ENCODE results near the gene TMEM208. TPM values are rescaled to one million over a fixed set of nuclear protein-coding genes. Genes with fewer than 3 reads are reported as not detected.
A peak's percentile ranks its signal among the peaks of the same experiment; 100 is the strongest.

TMEM208 gene
- total RNA-seq, 1 experiment from 2014 or later: 48.4 TPM

DNA sequence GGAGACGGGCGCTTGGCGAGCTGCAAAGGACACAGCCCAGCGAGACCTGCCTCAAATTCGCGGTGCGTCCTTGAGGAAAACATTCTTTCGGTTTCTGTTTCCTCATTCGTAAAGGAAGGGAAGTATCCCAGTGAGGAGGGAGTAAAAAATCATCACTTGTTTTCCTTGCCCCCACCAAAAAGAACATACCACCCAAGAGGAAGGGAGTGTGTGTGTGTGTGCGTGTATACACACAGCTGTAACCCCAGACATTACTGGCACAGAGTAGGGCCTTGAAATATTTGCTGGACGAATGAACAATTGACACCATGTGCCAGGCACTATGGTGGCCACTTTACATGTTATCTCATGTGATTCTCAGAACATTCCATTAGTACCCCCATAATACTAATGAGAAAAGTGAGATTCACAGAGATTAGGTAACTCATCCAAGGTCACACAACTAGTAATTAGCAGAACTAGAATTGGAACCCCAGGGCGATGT is 41.2 kb upstream of the TMEM208 start:
- no peak for DNase-seq (ENCODE audit: low spot score)
- no peak overlapping the region for H3K27ac Mint-ChIP-seq
- H3K4me3 Mint-ChIP-seq: peak overlapping the region; percentile 82
- H3K9me3 Mint-ChIP-seq: no peaks in the 10 kb centered on the region
- TF ChIP-seq USF2 (CRISPR knock-in tag; IDR thresholded peaks at IDR 0.05): no peak
- TF ChIP-seq CREB1 (CRISPR knock-in tag; IDR thresholded peaks at IDR 0.05): 0 out of 2 replicates have a peak, but pooled peaks have one; percentile 4
- no peak for TF ChIP-seq ATF1 (CRISPR knock-in tag; IDR thresholded peaks at IDR 0.05)
- TF ChIP-seq ETV6 (CRISPR knock-in tag; IDR thresholded peaks at IDR 0.05): 0 out of 2 replicates have a peak, but pooled peaks have one; percentile 25
- H3K4me1 Mint-ChIP-seq: peaks cover 23% of the 10 kb centered on the region
- H3K36me3 Mint-ChIP-seq: no peaks in the 10 kb centered on the region
- ATAC-seq: no peak
- peaks cover 29% of the 10 kb centered on the region for H3K27me3 Mint-ChIP-seq (ENCODE audit: low read depth)
- POLR2A ChIA-PET: interaction anchor here (1.2 to 2.1 kb wide), 5 partner anchors 10 to 35 kb away, joined by 3 to 8 read pairs (median 6); partner anchors contain the start of genes B3GNT9 and NOL3
- CTCF ChIA-PET: interaction anchor here (0.6 to 4.4 kb wide), 30 partner anchors 11 to 355 kb away, joined by 3 to 88 read pairs (median 6); partner anchors contain the start of genes B3GNT9, CES3, ELMO3 and FBXL8

DNA sequence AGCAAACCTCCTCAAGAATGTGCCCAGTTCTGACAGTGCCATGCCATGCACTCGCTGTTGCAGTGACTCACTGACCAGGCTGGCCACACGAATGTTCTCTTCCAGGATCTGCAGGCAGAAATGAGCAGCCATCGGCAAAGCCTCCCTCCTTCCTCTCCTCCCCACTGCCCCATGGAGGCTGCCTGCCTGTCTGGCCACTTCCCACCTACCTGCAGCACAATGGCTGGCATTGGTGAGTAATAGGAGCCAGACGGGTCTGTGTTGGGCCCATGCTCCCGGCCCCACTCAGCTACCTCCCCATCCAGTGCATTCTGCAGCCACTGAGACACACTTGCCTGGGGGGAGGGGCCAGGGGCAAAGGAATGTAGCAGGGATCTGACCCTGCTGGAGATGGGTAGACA is 40.4 kb upstream of the TMEM208 start:
- H3K4me3 Mint-ChIP-seq: no peak overlapping the region
- peaks cover 29% of the 10 kb centered on the region for H3K27me3 Mint-ChIP-seq (ENCODE audit: low read depth)
- CTCF ChIA-PET: interaction anchor here (1.4 to 4.4 kb wide), 5 partner anchors 12 to 233 kb away, joined by 4 to 88 read pairs (median 49); partner anchors contain the start of genes FBXL8, HSF4, NOL3 and TRADD
- POLR2A ChIA-PET: interaction anchor here (0.6 to 1.9 kb wide), 2 partner anchors 18 to 258 kb away, joined by 3 to 8 read pairs; no protein-coding TSS in a partner anchor
- H3K36me3 Mint-ChIP-seq: no peaks in the 10 kb centered on the region
- peak; percentile 41 for DNase-seq (ENCODE audit: low spot score)
- TF ChIP-seq E2F5 (CRISPR knock-in tag; IDR thresholded peaks at IDR 0.05) (no peak), TP53 (CRISPR knock-in tag; IDR thresholded peaks at IDR 0.05) (no peak), E2F1 (CRISPR knock-in tag; IDR thresholded peaks at IDR 0.05) (no peak), RELA (CRISPR knock-in tag; IDR thresholded peaks at IDR 0.05; ENCODE audit: borderline replicate concordance) (no peak), FOXP1 (CRISPR knock-in tag; IDR thresholded peaks at IDR 0.05; ENCODE audit: borderline replicate concordance) (no peak), AR (CRISPR knock-in tag; IDR thresholded peaks at IDR 0.05) (no peak), ZNF121 (CRISPR knock-in tag; IDR thresholded peaks at IDR 0.05) (no peak)
- H3K4me1 Mint-ChIP-seq: peaks cover 27% of the 10 kb centered on the region
- H3K27ac Mint-ChIP-seq: no peak overlapping the region
- no peak for ATAC-seq
- no peaks in the 10 kb centered on the region for H3K9me3 Mint-ChIP-seq

DNA sequence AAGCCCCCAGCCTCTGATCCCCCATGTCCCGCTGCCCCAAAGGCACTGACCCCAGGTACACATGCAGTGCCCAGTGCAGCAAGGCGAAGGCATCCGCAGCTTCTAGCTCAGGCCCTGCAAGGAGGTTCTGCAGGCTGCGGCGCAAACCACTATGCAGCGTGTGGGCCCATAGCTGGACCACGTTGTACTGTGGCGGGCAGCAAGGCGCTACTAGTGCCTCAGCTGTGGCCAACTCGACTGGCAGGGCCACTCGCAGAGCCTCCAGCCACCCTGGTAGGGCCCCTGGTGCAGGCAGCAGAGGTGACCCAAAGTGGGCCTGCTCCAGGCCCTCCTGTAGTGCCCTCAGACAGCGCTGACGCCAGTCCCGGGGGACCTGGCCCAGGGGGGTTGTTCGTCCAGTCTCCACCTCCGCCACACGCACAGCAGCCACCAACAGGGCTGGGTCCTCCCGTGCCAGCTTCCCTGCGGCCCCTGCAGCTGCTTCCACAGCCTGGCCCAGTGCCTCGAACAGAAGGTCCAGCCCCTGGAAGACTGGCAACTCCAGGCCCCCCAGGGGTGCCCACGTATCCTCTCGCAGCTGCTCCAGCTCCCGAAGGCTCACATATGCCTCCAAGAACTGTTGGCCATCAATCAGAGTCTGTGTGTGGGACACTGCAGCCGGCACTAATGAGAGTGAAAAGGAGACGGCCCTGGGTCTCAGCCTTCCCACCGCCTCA is 39.6 kb upstream of the TMEM208 start:
- Mint-ChIP-seq H3K4me3 (no peak overlapping the region), H3K27ac (no peak overlapping the region), H3K9me3 (no peaks in the 10 kb centered on the region), H3K4me1 (peaks cover 29% of the 10 kb centered on the region), H3K36me3 (no peaks in the 10 kb centered on the region), H3K27me3 (ENCODE audit: low read depth) (peaks cover 29% of the 10 kb centered on the region)
- no peak for DNase-seq (ENCODE audit: low spot score)
- ChIA-PET POLR2A (interaction anchor here (0.6 kb wide), 1 partner anchor 259 kb away, joined by 3 read pairs; no protein-coding TSS in a partner anchor), CTCF (interaction anchor here (0.7 to 3.8 kb wide), 4 partner anchors 11 to 169 kb away, joined by 3 to 88 read pairs (median 40); partner anchors contain the start of genes FBXL8, HSF4, NOL3 and TRADD)
- no peak for ATAC-seq
- TF ChIP-seq TP53 (CRISPR knock-in tag; IDR thresholded peaks at IDR 0.05) (no peak), ELF4 (CRISPR knock-in tag; IDR thresholded peaks at IDR 0.05; ENCODE audit: low read depth) (no peak), EMX1 (CRISPR knock-in tag; IDR thresholded peaks at IDR 0.05) (no peak), JUN (CRISPR knock-in tag; IDR thresholded peaks at IDR 0.05) (no peak), FOXP1 (CRISPR knock-in tag; IDR thresholded peaks at IDR 0.05; ENCODE audit: borderline replicate concordance) (no peak), FOXP4 (CRISPR knock-in tag; IDR thresholded peaks at IDR 0.05) (no peak), SOX15 (CRISPR knock-in tag; IDR thresholded peaks at IDR 0.05) (no peak), ESRRA (CRISPR knock-in tag; IDR thresholded peaks at IDR 0.05; ENCODE audit: borderline replicate concordance) (no peak), SP1 (CRISPR knock-in tag; conservative IDR thresholded peaks at IDR 0.05) (no peak)
- TF ChIP-seq, protein P1, sequence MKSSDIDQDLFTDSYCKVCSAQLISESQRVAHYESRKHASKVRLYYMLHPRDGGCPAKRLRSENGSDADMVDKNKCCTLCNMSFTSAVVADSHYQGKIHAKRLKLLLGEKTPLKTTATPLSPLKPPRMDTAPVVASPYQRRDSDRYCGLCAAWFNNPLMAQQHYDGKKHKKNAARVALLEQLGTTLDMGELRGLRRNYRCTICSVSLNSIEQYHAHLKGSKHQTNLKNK (CRISPR knock-in tag; IDR thresholded peaks at IDR 0.05): no peak
- TF ChIP-seq, protein P2, sequence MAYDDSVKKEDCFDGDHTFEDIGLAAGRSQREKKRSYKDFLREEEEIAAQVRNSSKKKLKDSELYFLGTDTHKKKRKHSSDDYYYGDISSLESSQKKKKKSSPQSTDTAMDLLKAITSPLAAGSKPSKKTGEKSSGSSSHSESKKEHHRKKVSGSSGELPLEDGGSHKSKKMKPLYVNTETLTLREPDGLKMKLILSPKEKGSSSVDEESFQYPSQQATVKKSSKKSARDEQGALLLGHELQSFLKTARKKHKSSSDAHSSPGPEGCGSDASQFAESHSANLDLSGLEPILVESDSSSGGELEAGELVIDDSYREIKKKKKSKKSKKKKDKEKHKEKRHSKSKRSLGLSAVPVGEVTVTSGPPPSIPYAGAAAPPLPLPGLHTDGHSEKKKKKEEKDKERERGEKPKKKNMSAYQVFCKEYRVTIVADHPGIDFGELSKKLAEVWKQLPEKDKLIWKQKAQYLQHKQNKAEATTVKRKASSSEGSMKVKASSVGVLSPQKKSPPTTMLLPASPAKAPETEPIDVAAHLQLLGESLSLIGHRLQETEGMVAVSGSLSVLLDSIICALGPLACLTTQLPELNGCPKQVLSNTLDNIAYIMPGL (CRISPR knock-in tag; IDR thresholded peaks at IDR 0.05): no peak

Data from WTC11 (cell line).